Body of pancreas (tissue), 4 donors: Measurements from ENCODE around the gene CPXM1.

Experiments
- POLR2A ChIP-seq, 3 donors: fragments of 450-650 bp; IDR thresholded peaks; one replicate each; pipeline ENCODE4 v1.6.1; 2016; ENCODE audit warnings: antibody characterized with exemption in 3 of 3, mild to moderate bottlenecking in 2 of 3
- TF ChIP-seq, protein P1 (sequence below), 7 experiments: fragments of 450-650 bp in 4 of 7; fragments of 200-600 bp in 3 of 7; sonication (generic) in 3 of 7; IDR thresholded peaks; one replicate each; pipeline ENCODE4 v1.5.1; 2016 to 2019; ENCODE audit warnings: antibody characterized with exemption in 7 of 7

DNA sequence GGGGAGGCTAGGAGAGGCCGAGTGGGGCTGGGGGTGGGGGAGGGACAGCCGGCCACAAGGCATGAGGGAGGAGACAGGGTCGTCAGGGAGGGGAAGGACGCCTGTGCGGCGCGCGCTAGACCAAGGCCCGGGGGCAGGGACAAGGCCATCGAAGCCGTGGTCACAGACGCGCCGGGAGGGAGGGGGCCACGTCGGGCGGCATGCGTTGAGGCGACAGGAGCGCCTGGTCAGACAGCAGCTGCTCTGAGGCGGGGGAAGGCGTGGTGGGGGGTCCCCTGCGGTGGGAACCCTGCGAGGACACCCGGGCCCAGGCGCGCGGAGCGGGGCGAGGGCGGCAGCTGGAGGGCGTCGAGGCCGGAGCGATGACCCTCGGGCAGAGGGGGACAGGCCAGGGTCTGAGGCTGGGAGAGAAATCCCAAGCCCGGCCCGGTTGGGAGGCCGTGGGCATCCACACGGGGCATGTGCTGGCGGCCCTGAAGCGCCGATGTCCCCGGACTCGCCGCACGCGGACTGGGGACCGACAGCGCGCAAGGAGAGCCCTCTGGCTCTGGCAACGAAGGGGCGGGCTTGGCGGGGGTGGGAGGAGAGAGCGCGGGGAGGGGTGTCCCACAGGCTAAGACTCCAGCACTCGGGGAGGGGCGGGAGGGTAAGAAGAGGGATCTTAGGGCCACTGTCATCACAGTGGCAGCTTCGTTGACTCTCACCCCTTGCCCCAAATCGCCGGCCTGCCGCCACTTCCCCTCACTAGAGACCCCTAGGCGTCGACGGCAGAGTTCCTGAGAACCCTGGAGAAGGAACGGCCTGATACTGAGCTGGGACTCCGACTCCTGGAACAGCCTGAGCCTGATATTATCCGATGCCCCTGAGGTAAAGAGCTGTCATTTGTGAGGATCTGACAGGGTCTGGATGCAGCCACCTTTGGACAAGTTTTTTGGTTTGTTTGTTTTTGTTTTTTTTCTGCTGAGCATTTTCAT lies 20.8 kb upstream of the CPXM1 start:
- TF ChIP-seq, protein P1, sequence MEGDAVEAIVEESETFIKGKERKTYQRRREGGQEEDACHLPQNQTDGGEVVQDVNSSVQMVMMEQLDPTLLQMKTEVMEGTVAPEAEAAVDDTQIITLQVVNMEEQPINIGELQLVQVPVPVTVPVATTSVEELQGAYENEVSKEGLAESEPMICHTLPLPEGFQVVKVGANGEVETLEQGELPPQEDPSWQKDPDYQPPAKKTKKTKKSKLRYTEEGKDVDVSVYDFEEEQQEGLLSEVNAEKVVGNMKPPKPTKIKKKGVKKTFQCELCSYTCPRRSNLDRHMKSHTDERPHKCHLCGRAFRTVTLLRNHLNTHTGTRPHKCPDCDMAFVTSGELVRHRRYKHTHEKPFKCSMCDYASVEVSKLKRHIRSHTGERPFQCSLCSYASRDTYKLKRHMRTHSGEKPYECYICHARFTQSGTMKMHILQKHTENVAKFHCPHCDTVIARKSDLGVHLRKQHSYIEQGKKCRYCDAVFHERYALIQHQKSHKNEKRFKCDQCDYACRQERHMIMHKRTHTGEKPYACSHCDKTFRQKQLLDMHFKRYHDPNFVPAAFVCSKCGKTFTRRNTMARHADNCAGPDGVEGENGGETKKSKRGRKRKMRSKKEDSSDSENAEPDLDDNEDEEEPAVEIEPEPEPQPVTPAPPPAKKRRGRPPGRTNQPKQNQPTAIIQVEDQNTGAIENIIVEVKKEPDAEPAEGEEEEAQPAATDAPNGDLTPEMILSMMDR (IDR thresholded peaks at IDR 0.05): no peak
- TF ChIP-seq POLR2A (IDR thresholded peaks at IDR 0.05): no peak
